HG02973 (cell line): ENCODE measurements around the gene CSNK1G3.
"Not testable (repeated sequence)": the region's sequence is repeated elsewhere in the genome, so short reads cannot be mapped to it uniquely, and the experiment has no call there.

Experiments used
- ATAC-seq: cut with Tn5 transposase; IDR thresholded peaks from one replicate; pipeline ENCODE4 v1.9.1; 2021; ENCODE audit warnings: moderate library complexity; ENCODE audit not compliant: unreplicated experiment

The CSNK1G3 gene

GRCh38 chr5:123636006-123636405, 124.0 kb downstream of the CSNK1G3 start:
- ATAC-seq = no peak

DNA sequence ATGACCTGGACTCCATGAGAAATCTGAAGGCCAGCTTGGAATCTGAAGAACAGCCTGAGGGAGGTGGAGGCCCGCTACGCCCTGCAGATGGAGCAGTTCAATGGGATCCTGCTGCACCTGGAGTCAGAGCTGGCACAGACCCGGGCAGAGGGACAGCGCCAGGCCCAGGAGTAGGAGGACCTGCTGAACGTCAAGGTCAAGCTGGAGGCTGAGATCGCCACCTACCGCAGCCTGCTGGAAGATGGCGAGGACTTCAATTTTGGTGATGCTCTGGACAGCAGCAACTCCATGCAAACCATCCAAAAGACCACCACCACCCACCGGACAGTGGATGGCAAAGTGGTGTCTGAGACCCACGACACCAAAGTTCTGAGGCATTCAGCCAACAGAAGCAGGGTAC, 125.1 kb downstream of the CSNK1G3 start:
- ATAC-seq = not testable (repeated sequence)

DNA sequence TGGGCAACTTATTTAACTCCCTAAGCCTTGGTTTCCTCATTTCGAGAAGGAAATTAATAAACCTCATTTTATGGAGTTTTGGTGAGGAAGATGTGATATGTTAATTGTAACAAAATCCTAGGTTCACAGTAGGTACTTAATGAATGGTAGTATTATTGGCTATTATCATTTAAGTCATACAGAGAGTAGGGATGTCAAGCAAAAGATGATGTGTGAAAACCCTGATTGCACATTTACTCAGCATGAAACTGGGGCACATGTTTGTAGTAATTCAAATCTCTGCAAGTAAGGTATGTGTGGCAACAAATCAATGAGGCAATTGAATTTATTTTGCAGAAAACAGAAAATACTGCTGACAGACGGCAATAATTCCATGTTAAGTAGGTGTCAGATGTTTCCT, 127.3 kb downstream of the CSNK1G3 start:
- no peak for ATAC-seq

DNA sequence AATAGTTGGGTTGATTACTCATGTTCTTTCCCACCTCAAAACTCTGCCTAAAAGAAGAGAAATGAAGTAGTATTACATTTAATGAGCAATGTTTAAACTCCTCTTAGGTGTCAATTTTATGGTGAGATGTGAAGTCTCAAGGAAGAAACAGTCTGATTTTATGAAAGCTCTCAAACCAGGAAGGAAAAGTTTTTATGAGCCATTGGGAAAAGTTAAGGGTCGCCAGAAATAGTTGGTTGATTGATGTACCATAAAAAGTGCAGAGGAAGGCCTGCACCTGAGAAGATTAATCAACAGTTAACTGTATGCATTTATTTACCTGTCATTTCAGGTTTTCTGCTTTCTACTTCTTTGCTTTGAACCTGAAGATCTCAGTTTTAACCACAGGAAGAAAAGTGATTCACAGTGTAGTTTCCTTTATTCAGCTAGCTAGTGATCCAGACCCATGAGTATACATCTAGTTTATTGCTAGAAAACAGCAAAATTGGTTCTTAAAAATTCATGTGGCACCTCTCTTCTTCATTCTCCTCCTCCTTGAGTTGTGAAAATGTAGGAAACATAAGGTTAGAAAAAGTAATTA, 133.1 kb downstream of the CSNK1G3 start:
- no peak for ATAC-seq

DNA sequence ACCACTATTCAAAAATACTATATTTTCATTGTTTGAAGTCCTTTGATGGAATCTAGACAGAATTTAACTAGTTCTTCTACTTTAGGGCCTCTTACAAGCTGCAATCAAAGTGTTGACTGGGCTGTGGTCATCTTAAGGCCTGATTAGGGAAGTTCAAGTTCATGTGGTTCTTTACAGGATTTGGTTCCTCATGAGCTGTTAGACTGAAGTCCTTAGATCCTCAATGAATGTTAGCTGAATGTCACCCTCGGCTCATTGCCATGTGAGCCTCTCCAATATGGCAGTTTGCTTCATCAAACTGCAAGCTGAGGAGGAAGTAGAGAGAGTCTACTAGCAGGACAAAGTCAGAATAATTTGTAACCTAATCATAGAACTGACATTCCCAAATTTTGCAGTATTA, 135.1 kb downstream of the CSNK1G3 start:
- no peak for ATAC-seq

DNA sequence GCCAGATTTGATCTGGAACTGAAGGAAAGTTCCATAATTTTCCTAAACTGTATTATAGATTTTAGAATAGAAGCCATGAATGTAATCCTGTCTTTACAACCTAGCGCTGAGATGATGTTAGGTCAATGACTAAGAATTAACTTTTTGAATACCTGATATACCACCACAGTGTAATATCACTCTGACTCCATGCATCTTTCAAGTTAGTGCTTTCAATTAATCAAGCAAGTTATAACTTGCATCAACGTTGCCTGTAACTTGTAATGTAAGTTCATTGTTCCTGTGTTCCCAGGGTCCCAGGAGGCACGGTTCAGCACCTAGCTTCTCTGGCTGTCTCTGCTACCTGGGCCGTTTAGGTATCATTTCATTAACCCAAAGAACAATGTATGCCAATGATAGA, 139.3 kb downstream of the CSNK1G3 start:
- no peak for ATAC-seq

DNA sequence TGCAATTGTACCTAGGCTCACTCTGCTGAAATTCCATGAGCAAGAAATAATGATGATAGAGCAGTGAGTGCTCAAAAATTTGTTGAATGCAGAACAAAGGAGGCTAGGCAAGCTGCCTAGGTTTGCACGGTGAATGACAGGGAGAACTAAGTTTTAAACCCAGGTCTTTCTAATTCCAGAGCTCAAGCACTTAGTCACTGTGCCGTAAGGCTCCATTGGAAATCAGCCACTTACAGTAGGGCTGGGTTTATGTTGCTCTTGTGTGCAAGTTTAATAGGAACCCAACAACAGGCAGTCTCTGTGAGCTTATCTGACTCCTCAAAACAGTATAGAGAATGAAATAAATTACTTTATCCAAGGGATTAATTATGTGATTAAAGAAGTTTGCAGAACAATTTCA, 147.0 kb downstream of the CSNK1G3 start:
- ATAC-seq = no peak

DNA sequence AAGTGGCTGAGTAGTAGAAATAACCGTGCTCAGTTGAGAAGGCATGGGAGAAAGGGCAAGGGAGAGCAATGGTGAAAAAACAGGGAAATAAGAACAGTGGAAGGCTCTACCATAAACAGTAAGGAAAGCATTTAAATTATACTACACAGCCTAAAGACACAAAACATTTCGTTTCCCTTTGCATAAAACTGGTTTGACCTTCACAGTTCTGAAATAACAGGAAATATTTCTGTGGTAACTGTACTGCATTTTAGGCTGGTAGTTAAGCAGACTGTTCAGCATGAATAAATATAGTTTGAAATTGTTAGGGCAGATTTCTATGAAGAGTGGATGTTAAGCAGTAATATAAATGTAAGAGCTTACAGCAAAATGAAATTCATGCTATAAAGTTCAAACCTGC, 147.5 kb downstream of the CSNK1G3 start:
- ATAC-seq = no peak

- ATAC-seq = no peak
Measured at GRCh38 chr5:123664961-123665360, 153.0 kb downstream of the CSNK1G3 start.

GRCh38 chr5:123665822-123666371, 153.9 kb downstream of the CSNK1G3 start:
- ATAC-seq = no peak
